HCT116 (cell line): ENCODE measurements around the gene TRPC6.

Source experiments
- CEBPB ChIP-seq: IDR thresholded peaks from 2 replicates; pipeline ENCODE4 v1.6.1; 2012; ENCODE audit warnings: low read depth
- CTCF ChIP-seq, 3 experiments: fragments of 200-600 bp in 1 of 3; sonication (generic) in 1 of 3; IDR thresholded peaks in 2 of 3; conservative IDR thresholded peaks in 1 of 3; 2 replicates each; pipeline ENCODE4 v1.5.1; 2012 to 2017; ENCODE audit warnings: low read depth in 2 of 3, low read length in 2 of 3, antibody characterized with exemption in 1 of 3, borderline replicate concordance in 1 of 3, control low read depth in 1 of 3, mild to moderate bottlenecking in 1 of 3, mixed read lengths in 1 of 3, mixed run types in 1 of 3, moderate library complexity in 1 of 3; ENCODE audit not compliant: insufficient read depth in 1 of 3
- EGR1 ChIP-seq: IDR thresholded peaks from 2 replicates; pipeline ENCODE4 v1.6.1; 2012; ENCODE audit warnings: low read depth
- EZH2 ChIP-seq: fragments of 200-600 bp; sonication (generic); IDR thresholded peaks from 2 replicates; pipeline ENCODE4 v1.6.1; 2017; ENCODE audit warnings: antibody characterized with exemption, mixed run types
- EZH2phosphoT487 ChIP-seq: fragments of 200-600 bp; IDR thresholded peaks from 2 replicates; pipeline ENCODE4 v1.6.1; 2018; ENCODE audit warnings: antibody characterized with exemption, borderline replicate concordance
- FOSL1 ChIP-seq: IDR thresholded peaks from 2 replicates; pipeline ENCODE4 v1.6.1; 2012; ENCODE audit warnings: low read depth
- JUND ChIP-seq: IDR thresholded peaks from 2 replicates; pipeline ENCODE4 v1.6.1; 2012
- POLR2A ChIP-seq: IDR thresholded peaks from 2 replicates; pipeline ENCODE4 v1.7.0; 2011; ENCODE audit warnings: borderline replicate concordance; ENCODE audit not compliant: insufficient read depth, insufficient read length; ENCODE audit errors: extremely low read depth
- POLR2AphosphoS5 ChIP-seq: IDR thresholded peaks from 2 replicates; pipeline ENCODE4 v1.6.1; 2011; ENCODE audit warnings: mild to moderate bottlenecking, low read depth, low read length, moderate library complexity
- RAD21 ChIP-seq: IDR thresholded peaks from 2 replicates; pipeline ENCODE4 v1.6.1; 2012; ENCODE audit warnings: low read depth, mild to moderate bottlenecking
- SP1 ChIP-seq: IDR thresholded peaks from 2 replicates; pipeline ENCODE4 v1.6.1; 2012; ENCODE audit warnings: low read depth
- TCF7L2 ChIP-seq: IDR thresholded peaks from 2 replicates; pipeline ENCODE4 v1.7.0; 2011; ENCODE audit warnings: borderline replicate concordance, inconsistent platforms; ENCODE audit not compliant: insufficient read depth, insufficient read length; ENCODE audit errors: extremely low read depth
- YY1 ChIP-seq: IDR thresholded peaks from 2 replicates; pipeline ENCODE4 v1.6.1; 2011; ENCODE audit warnings: low read length, low read depth, moderate library complexity, mild to moderate bottlenecking; ENCODE audit not compliant: insufficient replicate concordance; ENCODE audit errors: extremely low read depth
- ZNF274 ChIP-seq: fragments of 200-500 bp; sonication (Bioruptor generic); IDR thresholded peaks from 2 replicates; pipeline ENCODE4 v1.6.1; 2014; ENCODE audit warnings: mild to moderate bottlenecking, low read depth, low read length, inconsistent platforms

- TF ChIP-seq SP1 (no peak), EZH2phosphoT487 (no peak), POLR2AphosphoS5 (no peak), RAD21 (peak; percentile 27; the same call in 1 of the 2 replicates), ZNF274 (no peak), FOSL1 (no peak), CEBPB (no peak), POLR2A (no peak), TCF7L2 (no peak), YY1 (no peak), CTCF (IDR thresholded peaks at IDR 0.05 in 2 of 3, conservative IDR thresholded peaks at IDR 0.05 in 1 of 3; ENCODE audit: borderline replicate concordance in 1 of 3, insufficient read depth in 1 of 3, low read depth in 2 of 3, low read length in 2 of 3) (peak; percentile 10 to 42 (median 39); a peak in 4 of 6 replicates), EGR1 (no peak), EZH2 (no peak), JUND (no peak)
These were observed 144.3 kb downstream of the TRPC6 start for GRCh38 chr11:101439488-101439887.
